ENCODE results near the gene HSP90AA1.
A peak's percentile ranks its signal among the peaks of the same experiment; 100 is the strongest.

Gene HSP90AA1

GRCh38 chr14:102037686-102038085, 49.2 kb downstream of the HSP90AA1 start:
- TF ChIP-seq YY1 (IDR thresholded peaks at IDR 0.05; ENCODE audit: low read depth) (no peak), CREB1 (IDR thresholded peaks at IDR 0.05; ENCODE audit: low read depth) (no peak), TAF1 (IDR thresholded peaks at IDR 0.05; ENCODE audit: low read depth) (no peak), NFIC (IDR thresholded peaks at IDR 0.05) (no peak), ZBTB7A (IDR thresholded peaks at IDR 0.05; ENCODE audit: low read depth) (no peak), RAD21 (IDR thresholded peaks at IDR 0.05; ENCODE audit: low read depth) (no peak), TCF12 (IDR thresholded peaks at IDR 0.05; ENCODE audit: low read depth) (no peak), CEBPB (IDR thresholded peaks at IDR 0.05) (no peak), MAX (IDR thresholded peaks at IDR 0.05) (no peak), REST (IDR thresholded peaks at IDR 0.05; ENCODE audit: low read depth) (no peak), EGR1 (IDR thresholded peaks at IDR 0.05) (no peak), EP300 (IDR thresholded peaks at IDR 0.05; ENCODE audit: borderline replicate concordance) (no peak), FOXM1 (IDR thresholded peaks at IDR 0.05; ENCODE audit: borderline replicate concordance, low read depth) (no peak), TEAD4 (IDR thresholded peaks at IDR 0.05) (no peak)
- TF ChIP-seq, protein P1, sequence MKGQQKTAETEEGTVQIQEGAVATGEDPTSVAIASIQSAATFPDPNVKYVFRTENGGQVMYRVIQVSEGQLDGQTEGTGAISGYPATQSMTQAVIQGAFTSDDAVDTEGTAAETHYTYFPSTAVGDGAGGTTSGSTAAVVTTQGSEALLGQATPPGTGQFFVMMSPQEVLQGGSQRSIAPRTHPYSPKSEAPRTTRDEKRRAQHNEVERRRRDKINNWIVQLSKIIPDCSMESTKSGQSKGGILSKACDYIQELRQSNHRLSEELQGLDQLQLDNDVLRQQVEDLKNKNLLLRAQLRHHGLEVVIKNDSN (IDR thresholded peaks at IDR 0.05): no peak

DNA sequence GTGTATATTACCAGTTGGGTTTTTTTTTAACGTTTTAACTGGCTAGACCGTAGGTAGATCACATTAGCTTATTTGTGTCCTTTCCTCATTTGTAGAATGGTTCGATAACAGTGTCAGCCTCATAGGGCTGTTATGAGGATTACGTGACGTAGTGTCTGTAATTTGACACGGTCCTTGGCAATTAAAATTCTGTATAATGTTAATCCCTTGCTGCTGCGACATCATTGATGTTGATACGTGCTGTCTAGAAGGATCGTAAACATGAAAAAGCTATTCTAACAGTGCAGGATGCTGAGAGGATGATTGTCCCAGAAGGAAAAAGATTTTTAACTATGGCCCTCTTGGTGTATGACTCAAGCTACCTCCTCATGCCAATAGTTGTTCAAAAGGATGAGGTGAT, 50.9 kb downstream of the HSP90AA1 start:
- TF ChIP-seq YY1 (IDR thresholded peaks at IDR 0.05; ENCODE audit: low read depth): no peak
- TF ChIP-seq MAX (IDR thresholded peaks at IDR 0.05): no peak
- TF ChIP-seq REST (IDR thresholded peaks at IDR 0.05; ENCODE audit: low read depth): no peak
- TF ChIP-seq CEBPB (IDR thresholded peaks at IDR 0.05): no peak
- TF ChIP-seq CREB1 (IDR thresholded peaks at IDR 0.05; ENCODE audit: low read depth): no peak
- TF ChIP-seq TCF12 (IDR thresholded peaks at IDR 0.05; ENCODE audit: low read depth): no peak
- no peak for TF ChIP-seq EGR1 (IDR thresholded peaks at IDR 0.05)
- TF ChIP-seq FOXM1 (IDR thresholded peaks at IDR 0.05; ENCODE audit: borderline replicate concordance, low read depth): no peak
- no peak for TF ChIP-seq TAF1 (IDR thresholded peaks at IDR 0.05; ENCODE audit: low read depth)
- no peak for TF ChIP-seq ZBTB7A (IDR thresholded peaks at IDR 0.05; ENCODE audit: low read depth)
- TF ChIP-seq NFIC (IDR thresholded peaks at IDR 0.05): no peak
- TF ChIP-seq TEAD4 (IDR thresholded peaks at IDR 0.05): no peak
- no peak for TF ChIP-seq RAD21 (IDR thresholded peaks at IDR 0.05; ENCODE audit: low read depth)
- TF ChIP-seq EP300 (IDR thresholded peaks at IDR 0.05; ENCODE audit: borderline replicate concordance): no peak
- TF ChIP-seq, protein P1 (IDR thresholded peaks at IDR 0.05): no peak

- TF ChIP-seq REST (IDR thresholded peaks at IDR 0.05; ENCODE audit: low read depth) (no peak), YY1 (IDR thresholded peaks at IDR 0.05; ENCODE audit: low read depth) (no peak), NFIC (IDR thresholded peaks at IDR 0.05) (peak; percentile 57), MAX (IDR thresholded peaks at IDR 0.05) (no peak), CREB1 (IDR thresholded peaks at IDR 0.05; ENCODE audit: low read depth) (no peak), TEAD4 (IDR thresholded peaks at IDR 0.05) (peak; percentile 88), RAD21 (IDR thresholded peaks at IDR 0.05; ENCODE audit: low read depth) (peak; percentile 1; the same call in 1 of the 2 replicates)
- TF ChIP-seq, protein P1 (IDR thresholded peaks at IDR 0.05): no peak
Observed at GRCh38 chr14:102034301-102034700, 52.5 kb downstream of the HSP90AA1 start.

GRCh38 chr14:102033241-102033640, 53.6 kb downstream of the HSP90AA1 start:
- TF ChIP-seq MAX (IDR thresholded peaks at IDR 0.05): no peak
- TF ChIP-seq TEAD4 (IDR thresholded peaks at IDR 0.05): no peak
- no peak for TF ChIP-seq RAD21 (IDR thresholded peaks at IDR 0.05; ENCODE audit: low read depth)
- TF ChIP-seq REST (IDR thresholded peaks at IDR 0.05; ENCODE audit: low read depth): no peak
- TF ChIP-seq ZBTB7A (IDR thresholded peaks at IDR 0.05; ENCODE audit: low read depth): no peak
- no peak for TF ChIP-seq CEBPB (IDR thresholded peaks at IDR 0.05)
- no peak for TF ChIP-seq EGR1 (IDR thresholded peaks at IDR 0.05)
- TF ChIP-seq TAF1 (IDR thresholded peaks at IDR 0.05; ENCODE audit: low read depth): no peak
- TF ChIP-seq EP300 (IDR thresholded peaks at IDR 0.05; ENCODE audit: borderline replicate concordance): no peak
- no peak for TF ChIP-seq CREB1 (IDR thresholded peaks at IDR 0.05; ENCODE audit: low read depth)
- TF ChIP-seq NFIC (IDR thresholded peaks at IDR 0.05): no peak
- no peak for TF ChIP-seq YY1 (IDR thresholded peaks at IDR 0.05; ENCODE audit: low read depth)
- TF ChIP-seq TCF12 (IDR thresholded peaks at IDR 0.05; ENCODE audit: low read depth): no peak
- no peak for TF ChIP-seq FOXM1 (IDR thresholded peaks at IDR 0.05; ENCODE audit: borderline replicate concordance, low read depth)
- TF ChIP-seq, protein P1 (IDR thresholded peaks at IDR 0.05): no peak
